ENCODE measurements around the gene RRAD.

DNA sequence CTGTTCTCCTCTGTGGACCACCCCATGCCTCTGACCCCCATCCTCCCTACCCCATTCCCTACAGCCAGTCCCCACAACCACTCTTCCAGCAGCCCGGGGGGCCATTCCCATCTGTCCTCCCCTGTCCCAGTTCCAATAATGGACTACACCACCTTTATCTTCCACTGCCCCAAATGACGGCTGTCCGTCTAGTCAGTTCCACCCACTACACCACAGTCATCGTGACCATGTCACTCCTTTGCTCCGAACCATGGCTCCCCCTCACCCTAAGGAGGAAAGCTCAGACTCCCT lies 29.7 kb downstream of the RRAD start:
- TF ChIP-seq EZH2 (IDR thresholded peaks at IDR 0.05; ENCODE audit: insufficient read depth, poor library complexity, severe bottlenecking) (no peak), EZH2phosphoT487 (IDR thresholded peaks at IDR 0.05; ENCODE audit: insufficient read depth, low read depth) (no peak)
